NCI-H187 treated with DMSO at 0.1 percent for 48 hours (cell line): Measurements from ENCODE around the gene AKR1B1.
"Not testable (repeated sequence)": the region's sequence is repeated elsewhere in the genome, so short reads cannot be mapped to it uniquely, and the experiment has no call there.

Experiments
- DNase-seq: peaks from one replicate; lab custom pipeline; 2025; lab: John Stamatoyannopoulos, UW

The AKR1B1 gene

GRCh38 chr7:134458806-134459698 is at the start of gene AKR1B1:
Gene AKR1B1 (minus strand): TSS chr7:134459100. CDS start chr7:134459062, 38 bp downstream.
- peak; percentile 62 for DNase-seq

GRCh38 chr7:134505856-134506255 is 47.0 kb upstream of the AKR1B1 start:
- DNase-seq, result no peak

GRCh38 chr7:134504660-134505164 is 45.8 kb upstream of the AKR1B1 start:
- DNase-seq, result no peak

- no peak for DNase-seq
These were observed 43.8 kb upstream of the AKR1B1 start for GRCh38 chr7:134502463-134503371.

GRCh38 chr7:134500982-134501381 is 42.1 kb upstream of the AKR1B1 start:
- no peak for DNase-seq

- DNase-seq, result no peak
These were observed 41.5 kb upstream of the AKR1B1 start for GRCh38 chr7:134500406-134500805.

- no peak for DNase-seq
These were observed 36.6 kb upstream of the AKR1B1 start for GRCh38 chr7:134495546-134495945.

- no peak for DNase-seq
These were observed 34.2 kb upstream of the AKR1B1 start for GRCh38 chr7:134493091-134493490.

- DNase-seq, result not testable (repeated sequence)
These were observed 28.8 kb upstream of the AKR1B1 start for GRCh38 chr7:134487721-134488120.

- no peak for DNase-seq
These were observed 26.3 kb upstream of the AKR1B1 start for GRCh38 chr7:134485203-134485602.

- DNase-seq, result no peak
These were observed 24.4 kb upstream of the AKR1B1 start for GRCh38 chr7:134483296-134483695.

- DNase-seq, result no peak
These were observed 24.0 kb upstream of the AKR1B1 start for GRCh38 chr7:134482858-134483257.

- DNase-seq, result no peak
These were observed 22.3 kb upstream of the AKR1B1 start for GRCh38 chr7:134481167-134481566.

GRCh38 chr7:134480730-134481129 is 21.8 kb upstream of the AKR1B1 start:
- DNase-seq, result no peak

- no peak for DNase-seq
These were observed 21.3 kb upstream of the AKR1B1 start for GRCh38 chr7:134480202-134480601.

- no peak for DNase-seq
These were observed 19.8 kb upstream of the AKR1B1 start for GRCh38 chr7:134478707-134479106.

GRCh38 chr7:134477954-134478353 is 19.1 kb upstream of the AKR1B1 start:
- no peak for DNase-seq

- DNase-seq, result no peak
These were observed 17.1 kb upstream of the AKR1B1 start for GRCh38 chr7:134476044-134476443.

- no peak for DNase-seq
These were observed 15.9 kb upstream of the AKR1B1 start for GRCh38 chr7:134474828-134475227.

GRCh38 chr7:134473861-134474291 is 15.0 kb upstream of the AKR1B1 start:
- DNase-seq, result no peak

- DNase-seq, result no peak
These were observed 13.8 kb upstream of the AKR1B1 start for GRCh38 chr7:134472572-134473244.

- DNase-seq, result no peak
These were observed 12.0 kb upstream of the AKR1B1 start for GRCh38 chr7:134470864-134471263.
